HS-5 (cell line): ENCODE measurements around the gene TIMP4.

ENCODE experiments used
- DNase-seq: peaks from one replicate; pipeline ENCODE4 v3.0.0-alpha.2; 2012; ENCODE audit warnings: low read depth

TIMP4 gene

GRCh38 chr3:12147049-12147780 is 11.5 kb downstream of the TIMP4 start:
- DNase-seq, result no peak

- no peak for DNase-seq
Observed at GRCh38 chr3:12143949-12144504, 14.7 kb downstream of the TIMP4 start.

- no peak for DNase-seq
Observed at GRCh38 chr3:12142476-12142875, 16.2 kb downstream of the TIMP4 start.

GRCh38 chr3:12141350-12141749 is 17.4 kb downstream of the TIMP4 start:
- no peak for DNase-seq

GRCh38 chr3:12139111-12139511 is 19.6 kb downstream of the TIMP4 start:
- no peak for DNase-seq

- no peak for DNase-seq
Observed at GRCh38 chr3:12138044-12138443, 20.7 kb downstream of the TIMP4 start.

GRCh38 chr3:12136371-12136770 is 22.3 kb downstream of the TIMP4 start:
- DNase-seq, result no peak

GRCh38 chr3:12135029-12135657 is 23.6 kb downstream of the TIMP4 start:
- no peak for DNase-seq

- no peak for DNase-seq
Observed at GRCh38 chr3:12132881-12133280, 25.8 kb downstream of the TIMP4 start.

- DNase-seq, result no peak
Observed at GRCh38 chr3:12131351-12132090, 27.2 kb downstream of the TIMP4 start.

- no peak for DNase-seq
Observed at GRCh38 chr3:12127391-12127790, 31.3 kb downstream of the TIMP4 start.

GRCh38 chr3:12125772-12126171 is 32.9 kb downstream of the TIMP4 start:
- DNase-seq, result no peak

GRCh38 chr3:12121466-12121865 is 37.2 kb downstream of the TIMP4 start:
- DNase-seq, result no peak

GRCh38 chr3:12120374-12121140 is 38.2 kb downstream of the TIMP4 start:
- DNase-seq, result no peak

GRCh38 chr3:12117473-12117872 is 41.2 kb downstream of the TIMP4 start:
- no peak for DNase-seq

GRCh38 chr3:12116870-12117269 is 41.8 kb downstream of the TIMP4 start:
- no peak for DNase-seq

GRCh38 chr3:12115849-12116248 is 42.9 kb downstream of the TIMP4 start:
- no peak for DNase-seq

GRCh38 chr3:12115104-12115503 is 43.6 kb downstream of the TIMP4 start:
- no peak for DNase-seq

- no peak for DNase-seq
Observed at GRCh38 chr3:12114251-12114650, 44.5 kb downstream of the TIMP4 start.

GRCh38 chr3:12107071-12107713 is 51.5 kb downstream of the TIMP4 start:
- no peak for DNase-seq
